C4-2B (cell line): ENCODE data around the gene NADSYN1.

Experiments used
- H3K27ac ChIP-seq: fragments of 450-650 bp; 2 replicates; pipeline ENCODE4 v1.5.1; 2017
- ZFX ChIP-seq: fragments of 450-650 bp; IDR thresholded peaks from 2 replicates; pipeline ENCODE4 v1.6.1; 2017
- TF ChIP-seq, protein P1 (sequence below): fragments of 450-650 bp; conservative IDR thresholded peaks from 2 replicates; pipeline ENCODE4 v1.5.1; 2017; ENCODE audit warnings: mild to moderate bottlenecking

Gene NADSYN1

DNA sequence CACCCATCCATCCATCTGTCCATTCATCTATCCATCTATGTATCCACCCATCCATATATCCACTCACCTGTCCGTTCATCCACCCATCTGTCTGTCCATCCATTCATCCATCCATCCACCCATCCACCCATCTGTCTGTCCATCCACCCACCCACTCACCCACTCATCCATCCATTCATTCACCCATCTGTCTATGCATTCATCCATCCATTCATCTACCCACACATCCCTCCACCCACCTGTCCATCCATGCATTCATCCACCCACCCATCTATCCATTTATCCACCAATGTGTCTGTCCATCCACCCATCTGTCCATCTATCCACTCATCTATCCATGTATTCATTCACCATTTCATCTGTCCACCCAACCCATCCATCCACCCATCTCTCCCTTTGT is 33.3 kb downstream of the NADSYN1 start:
- TF ChIP-seq, protein P1, sequence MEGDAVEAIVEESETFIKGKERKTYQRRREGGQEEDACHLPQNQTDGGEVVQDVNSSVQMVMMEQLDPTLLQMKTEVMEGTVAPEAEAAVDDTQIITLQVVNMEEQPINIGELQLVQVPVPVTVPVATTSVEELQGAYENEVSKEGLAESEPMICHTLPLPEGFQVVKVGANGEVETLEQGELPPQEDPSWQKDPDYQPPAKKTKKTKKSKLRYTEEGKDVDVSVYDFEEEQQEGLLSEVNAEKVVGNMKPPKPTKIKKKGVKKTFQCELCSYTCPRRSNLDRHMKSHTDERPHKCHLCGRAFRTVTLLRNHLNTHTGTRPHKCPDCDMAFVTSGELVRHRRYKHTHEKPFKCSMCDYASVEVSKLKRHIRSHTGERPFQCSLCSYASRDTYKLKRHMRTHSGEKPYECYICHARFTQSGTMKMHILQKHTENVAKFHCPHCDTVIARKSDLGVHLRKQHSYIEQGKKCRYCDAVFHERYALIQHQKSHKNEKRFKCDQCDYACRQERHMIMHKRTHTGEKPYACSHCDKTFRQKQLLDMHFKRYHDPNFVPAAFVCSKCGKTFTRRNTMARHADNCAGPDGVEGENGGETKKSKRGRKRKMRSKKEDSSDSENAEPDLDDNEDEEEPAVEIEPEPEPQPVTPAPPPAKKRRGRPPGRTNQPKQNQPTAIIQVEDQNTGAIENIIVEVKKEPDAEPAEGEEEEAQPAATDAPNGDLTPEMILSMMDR: no peak
- TF ChIP-seq ZFX: no peak
- no peak overlapping the region for H3K27ac ChIP-seq

DNA sequence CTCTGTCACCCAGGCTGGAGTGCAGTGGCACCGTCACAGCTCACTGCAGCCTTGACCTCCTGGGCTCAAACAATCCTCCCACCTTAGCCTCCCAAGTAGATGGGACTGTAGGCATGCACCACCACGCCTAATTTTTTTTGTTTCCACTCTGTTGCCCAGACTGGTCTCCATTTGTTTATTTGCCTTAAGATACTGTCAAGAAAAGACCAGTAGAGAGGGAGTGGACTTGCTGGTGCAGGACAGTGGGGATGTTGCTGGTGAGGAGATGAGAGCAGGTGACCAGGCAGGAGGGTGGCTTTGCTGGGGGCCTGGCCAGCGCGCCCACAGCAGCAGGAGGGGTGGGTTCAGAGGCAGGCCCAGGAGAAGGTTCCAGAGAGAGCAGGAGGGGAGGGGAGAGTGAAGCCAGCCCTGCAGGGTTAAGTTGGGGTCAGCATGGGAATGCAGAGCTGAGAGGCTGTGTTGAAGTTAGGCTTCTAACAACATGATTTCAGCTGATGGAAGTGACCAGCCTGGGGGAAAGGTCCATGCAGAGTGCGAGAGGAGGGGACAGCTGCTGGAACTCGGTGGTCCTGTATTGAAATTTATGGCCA is 35.8 kb downstream of the NADSYN1 start:
- no peak for TF ChIP-seq ZFX
- TF ChIP-seq, protein P1: no peak
- H3K27ac ChIP-seq: no peak overlapping the region

DNA sequence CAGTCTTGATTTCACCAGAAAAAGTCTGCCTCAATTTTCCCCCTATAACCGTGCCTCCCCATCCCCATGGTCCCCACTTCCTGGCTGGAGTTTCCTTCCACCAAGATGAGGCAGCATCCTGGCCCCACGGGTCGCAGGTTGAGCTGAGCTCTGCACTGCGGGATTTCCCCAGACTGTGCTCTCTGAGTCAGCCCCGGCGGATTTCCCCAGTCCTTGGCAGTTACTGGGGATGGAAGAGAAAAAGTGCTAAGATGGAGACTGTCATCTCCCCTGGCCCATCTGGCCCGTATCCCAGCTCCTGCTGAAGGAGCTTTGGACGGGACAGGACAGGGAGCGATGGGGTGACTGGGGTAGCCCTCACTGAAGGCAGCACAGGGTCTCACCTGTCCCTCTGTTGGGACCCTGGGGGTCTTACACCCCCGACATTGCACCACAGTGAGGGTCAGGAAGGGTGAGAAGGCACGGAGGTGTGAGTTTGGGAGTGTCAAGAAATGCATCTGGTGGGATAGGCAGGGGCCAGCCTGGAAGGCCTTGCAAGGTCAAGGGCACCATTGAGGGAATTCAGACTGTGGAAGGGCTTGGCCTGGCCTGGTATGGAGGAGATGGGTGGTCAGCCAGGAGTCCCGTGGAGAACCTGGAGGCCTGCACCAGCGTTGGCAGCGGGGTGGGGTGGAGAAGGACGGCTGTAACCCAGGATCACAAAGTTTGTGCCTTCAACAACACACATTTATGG is 36.5 kb downstream of the NADSYN1 start:
- no peak for TF ChIP-seq ZFX
- TF ChIP-seq, protein P1: no peak
- H3K27ac ChIP-seq: no peak overlapping the region

DNA sequence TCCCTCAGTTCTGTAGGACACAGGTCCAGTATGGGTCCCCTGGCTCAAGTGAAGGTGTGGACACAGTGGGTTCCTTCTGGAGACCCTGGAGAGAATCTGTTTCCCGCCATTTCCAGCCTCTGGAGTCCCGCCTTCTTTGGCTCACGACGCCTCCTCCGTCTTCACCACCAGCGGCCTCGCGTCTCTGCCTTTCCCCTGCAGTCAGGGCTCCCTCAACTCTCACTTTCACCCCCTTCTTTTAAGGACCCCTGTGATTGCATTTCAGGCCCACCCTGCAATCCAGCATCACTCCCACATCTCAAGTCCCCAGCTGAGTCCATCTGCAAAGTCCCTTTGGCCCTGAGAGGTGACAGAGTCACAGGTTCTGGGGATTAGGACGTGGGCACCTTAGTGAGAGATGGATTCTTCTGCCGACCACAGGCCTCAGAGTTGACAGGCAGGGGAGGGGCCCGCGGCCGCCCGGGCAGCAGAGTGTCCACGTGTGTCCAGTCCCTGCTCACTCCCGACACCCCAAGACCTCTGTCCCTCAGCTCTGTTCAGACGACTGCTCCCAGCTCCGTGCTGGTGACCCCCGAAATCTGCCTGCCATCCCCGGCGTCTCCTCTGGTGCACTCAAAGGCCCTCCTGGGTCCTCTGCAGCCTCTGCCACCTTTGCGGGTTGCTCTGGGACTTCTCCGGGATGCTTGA is 37.2 kb downstream of the NADSYN1 start:
- TF ChIP-seq ZFX: no peak
- TF ChIP-seq, protein P1: no peak
- no peak overlapping the region for H3K27ac ChIP-seq

DNA sequence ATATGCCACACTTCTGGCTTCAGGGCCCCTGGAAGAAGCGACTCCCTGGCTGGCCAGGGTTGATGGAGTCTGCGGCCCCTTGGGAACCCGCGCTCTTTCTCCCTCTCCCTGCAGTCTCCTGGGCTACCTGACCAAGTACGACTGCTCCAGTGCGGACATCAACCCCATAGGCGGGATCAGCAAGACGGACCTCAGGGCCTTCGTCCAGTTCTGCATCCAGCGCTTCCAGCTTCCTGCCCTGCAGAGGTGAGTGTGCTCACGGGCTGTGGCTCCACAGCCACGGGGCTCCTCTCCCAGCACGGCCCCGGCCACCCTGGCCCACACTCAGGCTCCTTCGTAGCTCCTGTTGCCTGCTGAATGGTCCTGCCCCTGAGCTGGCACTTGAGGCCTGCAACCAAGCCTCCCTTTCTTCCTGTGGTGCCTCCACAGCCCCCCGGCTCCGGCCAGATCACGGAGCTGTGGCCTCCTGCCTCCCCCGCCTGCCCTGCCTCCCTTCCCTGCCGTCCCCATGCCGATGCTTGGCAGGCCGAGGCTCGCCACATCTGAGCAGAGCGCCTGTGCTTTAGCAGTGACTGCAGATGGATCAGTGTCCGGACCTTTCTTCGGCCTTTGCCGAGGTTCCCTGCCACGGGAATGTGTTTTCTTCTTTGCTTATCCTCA is 37.9 kb downstream of the NADSYN1 start:
- TF ChIP-seq, protein P1: no peak
- TF ChIP-seq ZFX: no peak
- no peak overlapping the region for H3K27ac ChIP-seq

DNA sequence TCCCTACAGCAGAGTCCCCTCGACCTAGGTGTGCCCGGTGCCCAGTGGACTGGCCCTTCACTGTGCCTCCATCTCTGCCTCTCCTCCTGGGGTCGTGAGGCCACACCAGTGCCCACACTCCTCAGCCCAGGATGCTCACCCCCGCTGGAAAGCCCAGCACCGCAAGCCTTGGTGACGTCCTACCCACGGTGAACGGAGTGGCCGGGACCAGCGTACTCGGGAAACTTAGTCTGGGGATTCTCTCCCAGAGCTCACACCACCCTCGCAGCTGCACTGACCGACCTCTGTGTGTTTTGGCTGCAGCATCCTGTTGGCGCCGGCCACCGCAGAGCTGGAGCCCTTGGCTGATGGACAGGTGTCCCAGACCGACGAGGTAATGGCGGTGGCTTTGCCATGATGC is 38.5 kb downstream of the NADSYN1 start:
- no peak overlapping the region for H3K27ac ChIP-seq
- TF ChIP-seq, protein P1: no peak
- TF ChIP-seq ZFX: no peak

DNA sequence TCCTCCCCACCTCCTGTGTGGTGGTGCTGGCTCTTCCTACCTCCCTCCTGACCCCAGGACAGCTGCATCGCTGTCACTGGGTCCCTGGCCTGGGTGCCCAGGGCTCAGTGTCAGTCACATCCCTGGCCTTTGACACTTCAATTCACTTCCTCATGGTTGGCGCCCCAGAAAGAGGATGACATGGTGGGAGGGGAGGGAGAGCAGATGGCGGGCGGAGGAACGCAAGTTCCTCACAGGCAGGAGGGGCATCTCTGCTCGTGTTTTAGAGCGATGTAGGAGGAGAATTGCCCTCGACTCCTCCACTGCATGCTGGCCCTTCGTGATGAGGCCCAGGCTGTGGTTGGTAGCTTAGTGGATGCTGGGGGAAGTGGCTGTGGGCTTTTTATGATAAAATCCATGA is 38.9 kb downstream of the NADSYN1 start:
- TF ChIP-seq, protein P1: no peak
- no peak for TF ChIP-seq ZFX

More for the DNA sequence above, 38.9 kb downstream of the NADSYN1 start:
- no peak overlapping the region for H3K27ac ChIP-seq
